Endothelial cell of umbilical vein (primary cell): ENCODE measurements around the gene ARRDC2. TPM values are rescaled to one million over a fixed set of nuclear protein-coding genes. Genes with fewer than 3 reads are reported as not detected.

ENCODE experiments used
- BruUV-seq: library from RNA; stranded (reverse); fragments of 400-500 nt; replicated peaks from 2 replicates; lab custom pipeline; 2021; lab: Mats Ljungman, UMichigan
- CTCF ChIA-PET: fragments of 300-600, 350-600 bp; sonication (Branson Sonifier 250); formaldehyde crosslinking; loops from one replicate; lab custom pipeline; 2021; ENCODE audit warnings: antibody characterized with exemption, inconsistent platforms; lab: Charles Lee
- POLR2A ChIA-PET: fragments of 300-600, 350-600 bp; sonication (Branson Sonifier 250); formaldehyde crosslinking; loops from one replicate; lab custom pipeline; 2021; ENCODE audit warnings: antibody characterized with exemption, inconsistent platforms; lab: Charles Lee
- DNase-seq: peaks from one replicate; pipeline ENCODE4 v3.0.0-alpha.2; 2011; ENCODE audit warnings: low read depth, low spot score
- FAIRE-seq: peaks from 2 replicates; lab custom pipeline; 2011; peaks lifted over from hg19 to GRCh38; lab: Jason Lieb, UNC
- H2AFZ ChIP-seq: 2 replicates; pipeline ENCODE4 v1.6.0; 2012; ENCODE audit warnings: low read depth, low read length, control low read depth, inconsistent platforms
- H3K27ac ChIP-seq: 2 replicates; pipeline ENCODE4 v1.5.1; 2011; ENCODE audit warnings: low read depth, mild to moderate bottlenecking, control low read depth, low read length, moderate library complexity; ENCODE audit not compliant: insufficient read depth
- H3K27me3 ChIP-seq, 2 experiments: 2 replicates each; pipeline versions ENCODE4 v1.6.0 to v1.6.1; 2011; ENCODE audit warnings: low read length in 2 of 2, mixed read lengths in 1 of 2; ENCODE audit not compliant: control insufficient read depth in 2 of 2, insufficient read depth in 2 of 2
- H3K36me3 ChIP-seq, 2 experiments: 2 replicates in 1 of 2; 3 replicates in 1 of 2; pipeline ENCODE4 v1.5.1; 2011; ENCODE audit warnings: low read length in 2 of 2, mild to moderate bottlenecking in 1 of 2, moderate library complexity in 1 of 2; ENCODE audit not compliant: control insufficient read depth in 2 of 2, insufficient read depth in 2 of 2; ENCODE audit errors: extremely low read depth in 1 of 2
- H3K4me1 ChIP-seq: 3 replicates; pipeline ENCODE4 v1.5.1; 2011; ENCODE audit warnings: mild to moderate bottlenecking, low read length; ENCODE audit not compliant: control insufficient read depth, insufficient read depth; ENCODE audit errors: extremely low read depth
- H3K4me2 ChIP-seq: 2 replicates; pipeline ENCODE4 v1.6.1; 2011; ENCODE audit warnings: low read length, control low read depth, mixed read lengths; ENCODE audit not compliant: insufficient read depth
- H3K4me3 ChIP-seq, 3 experiments: fragments of 200-600 bp in 1 of 3; sonication (generic), shearing (Covaris generic) in 1 of 3; replicated peaks in 1 of 3; 2 replicates each; pipeline ENCODE4 v1.5.1; 2011 to 2016; ENCODE audit warnings: control low read depth in 3 of 3, low read length in 3 of 3, mild to moderate bottlenecking in 2 of 3, inconsistent platforms in 1 of 3, low read depth in 1 of 3, moderate library complexity in 1 of 3; ENCODE audit not compliant: insufficient read depth in 1 of 3
- H3K79me2 ChIP-seq: 2 replicates; pipeline ENCODE4 v1.6.0; 2012; ENCODE audit warnings: low read length, inconsistent platforms; ENCODE audit not compliant: control insufficient read depth, insufficient read depth
- H3K9ac ChIP-seq: replicated peaks from 2 replicates; pipeline ENCODE3; 2011; ENCODE audit warnings: low read length, control low read depth; ENCODE audit not compliant: insufficient read depth; ENCODE audit errors: extremely low read depth
- H3K9me1 ChIP-seq: replicated peaks from 3 replicates; pipeline ENCODE4 v1.6.0; 2011; ENCODE audit warnings: mild to moderate bottlenecking, low read length; ENCODE audit not compliant: control insufficient read depth, insufficient read depth; ENCODE audit errors: extremely low read depth
- H3K9me3 ChIP-seq: replicated peaks from 2 replicates; pipeline ENCODE4 v1.5.1; 2012; ENCODE audit warnings: low read length, inconsistent platforms; ENCODE audit not compliant: control insufficient read depth, insufficient read depth
- H4K20me1 ChIP-seq: replicated peaks from 2 replicates; pipeline ENCODE3; 2011; ENCODE audit warnings: mild to moderate bottlenecking, low read length; ENCODE audit not compliant: control insufficient read depth, insufficient read depth; ENCODE audit errors: extremely low read depth
- EZH2 ChIP-seq: IDR thresholded peaks from 2 replicates; pipeline ENCODE4 v1.6.1; 2012; ENCODE audit warnings: borderline replicate concordance, low read depth, mild to moderate bottlenecking, moderate library complexity, low read length, inconsistent platforms; ENCODE audit not compliant: severe bottlenecking
- FOS ChIP-seq: IDR thresholded peaks from 2 replicates; pipeline ENCODE4 v1.6.1; 2011; ENCODE audit warnings: mild to moderate bottlenecking, low read length, moderate library complexity, borderline replicate concordance; ENCODE audit not compliant: insufficient read depth
- GATA2 ChIP-seq: IDR thresholded peaks from 2 replicates; pipeline ENCODE4 v1.7.0; 2011; ENCODE audit warnings: low read depth, mild to moderate bottlenecking, moderate library complexity, mixed read lengths, low read length; ENCODE audit not compliant: insufficient read length, insufficient read depth
- JUN ChIP-seq: IDR thresholded peaks from 2 replicates; pipeline ENCODE4 v1.6.1; 2011; ENCODE audit warnings: borderline replicate concordance, low read depth; ENCODE audit not compliant: insufficient read length, insufficient read depth
- MYC ChIP-seq: IDR thresholded peaks from one replicate; pipeline ENCODE4 v1.6.1; 2011; ENCODE audit warnings: mild to moderate bottlenecking, low read depth, low read length
- POLR2A ChIP-seq: IDR thresholded peaks from 2 replicates; pipeline ENCODE4 v1.6.1; 2012; ENCODE audit warnings: low read depth, mild to moderate bottlenecking, control low read depth, low read length
- POLR2AphosphoS5 ChIP-seq: IDR thresholded peaks from 2 replicates; pipeline ENCODE4 v1.6.1; 2012; ENCODE audit warnings: low read depth, mild to moderate bottlenecking, control low read depth, low read length, moderate library complexity; ENCODE audit not compliant: insufficient read depth
- dilution Hi-C: fragments of 300-500 bp; cut with MboI; formaldehyde crosslinking; loops from one replicate; pipeline ENCODE4 v1.15.0; 2019; ENCODE audit warnings: low sequenced_read_pairs; ENCODE audit not compliant: extremely low pct_ligation_motif_present
- intact Hi-C: fragments of 100-400 bp; cut with micrococcal nuclease; formaldehyde crosslinking; loops from one replicate; pipeline ENCODE4 v1.10.0; 2022
- polyA plus RNA-seq, 4 experiments: library from polyadenylated mRNA; depleted of rRNA in 3 of 4; stranded (reverse) in 3 of 4; unstranded in 1 of 4; fragments of >200 nt; gene quantifications; 2 replicates each; pipeline versions ENCODE4 v1.2.1 to v1.2.3, GENCODE V29; 2011 to 2012; ENCODE audit warnings: missing spikeins in 1 of 4
- total RNA-seq: library from RNA; stranded (reverse); gene quantifications from 2 replicates; pipeline ENCODE4 v1.2.3, GENCODE V29; 2021
- TF ChIP-seq, protein P1 (sequence below): IDR thresholded peaks from 2 replicates; pipeline ENCODE4 v1.6.1; 2011; ENCODE audit not compliant: insufficient read depth, insufficient read length
- TF ChIP-seq, protein P2 (sequence below), 2 donors: IDR thresholded peaks; 1 replicate in 1 of 2; 2 replicates in 1 of 2; pipeline ENCODE4 v1.5.1; 2011; ENCODE audit warnings: low read length in 2 of 2, mild to moderate bottlenecking in 2 of 2, moderate library complexity in 2 of 2, control low read depth in 1 of 2, inconsistent platforms in 1 of 2, low read depth in 1 of 2; ENCODE audit not compliant: insufficient read depth in 1 of 2; ENCODE audit errors: extremely low read depth in 1 of 2

Gene ARRDC2
- total and polyA plus RNA-seq, 2 donors (not counting 3 experiments of a cell fraction or from before 2014, with no cell fraction given) = 10.2 to 17.4 TPM

DNA sequence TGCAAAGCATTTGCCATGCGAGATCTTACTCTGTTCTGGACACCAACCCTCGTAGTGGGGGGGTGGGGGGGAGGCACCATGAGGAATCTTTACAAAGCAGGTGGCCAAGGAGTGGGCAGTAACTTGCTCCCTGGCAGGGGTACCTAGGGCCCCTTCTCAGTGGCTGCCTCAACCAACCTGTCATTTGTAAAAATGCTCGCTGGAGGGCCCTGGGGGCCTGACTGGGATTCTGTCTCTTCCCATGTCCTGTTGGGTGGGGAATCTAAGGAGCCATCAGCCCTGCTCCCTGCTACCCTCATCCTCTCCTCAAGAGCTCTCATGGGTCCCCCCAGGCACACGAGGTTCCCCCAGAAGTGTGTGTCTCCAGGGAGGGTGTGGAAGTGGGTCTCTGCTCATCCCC is 39.6 kb upstream of the ARRDC2 start:
- CTCF ChIA-PET = interaction anchor here (0.5 to 1.9 kb wide), 4 partner anchors 10 to 30 kb away, joined by 3 to 5 read pairs (median 4); no protein-coding TSS in a partner anchor
- FAIRE-seq = no peak

More for the DNA sequence above, 39.6 kb upstream of the ARRDC2 start:
- DNase-seq = no peak
- no peaks in the 10 kb centered on the region for H3K9me3 ChIP-seq
- H2AFZ ChIP-seq = no peak overlapping the region
- no peaks in the 10 kb centered on the region for H4K20me1 ChIP-seq
- no TSS peak for BruUV-seq
- H3K4me3 ChIP-seq = no peak overlapping the region
- no peak overlapping the region for H3K27ac ChIP-seq
- intact Hi-C loops = no loop called here
- H3K27me3 ChIP-seq = peaks cover 14 to 18% of the 10 kb centered on the region in 2 experiments
- no peaks in the 10 kb centered on the region for H3K36me3 ChIP-seq
- H3K9me1 ChIP-seq = no peaks in the 10 kb centered on the region
- TF ChIP-seq JUN = no peak
- no peak for TF ChIP-seq EZH2
- TF ChIP-seq, protein P1, sequence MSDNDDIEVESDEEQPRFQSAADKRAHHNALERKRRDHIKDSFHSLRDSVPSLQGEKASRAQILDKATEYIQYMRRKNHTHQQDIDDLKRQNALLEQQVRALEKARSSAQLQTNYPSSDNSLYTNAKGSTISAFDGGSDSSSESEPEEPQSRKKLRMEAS = no peak
- TF ChIP-seq GATA2 = no peak
- TF ChIP-seq FOS = no peak
- no peak for TF ChIP-seq MYC
- TF ChIP-seq, protein P2, sequence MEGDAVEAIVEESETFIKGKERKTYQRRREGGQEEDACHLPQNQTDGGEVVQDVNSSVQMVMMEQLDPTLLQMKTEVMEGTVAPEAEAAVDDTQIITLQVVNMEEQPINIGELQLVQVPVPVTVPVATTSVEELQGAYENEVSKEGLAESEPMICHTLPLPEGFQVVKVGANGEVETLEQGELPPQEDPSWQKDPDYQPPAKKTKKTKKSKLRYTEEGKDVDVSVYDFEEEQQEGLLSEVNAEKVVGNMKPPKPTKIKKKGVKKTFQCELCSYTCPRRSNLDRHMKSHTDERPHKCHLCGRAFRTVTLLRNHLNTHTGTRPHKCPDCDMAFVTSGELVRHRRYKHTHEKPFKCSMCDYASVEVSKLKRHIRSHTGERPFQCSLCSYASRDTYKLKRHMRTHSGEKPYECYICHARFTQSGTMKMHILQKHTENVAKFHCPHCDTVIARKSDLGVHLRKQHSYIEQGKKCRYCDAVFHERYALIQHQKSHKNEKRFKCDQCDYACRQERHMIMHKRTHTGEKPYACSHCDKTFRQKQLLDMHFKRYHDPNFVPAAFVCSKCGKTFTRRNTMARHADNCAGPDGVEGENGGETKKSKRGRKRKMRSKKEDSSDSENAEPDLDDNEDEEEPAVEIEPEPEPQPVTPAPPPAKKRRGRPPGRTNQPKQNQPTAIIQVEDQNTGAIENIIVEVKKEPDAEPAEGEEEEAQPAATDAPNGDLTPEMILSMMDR (IDR thresholded peaks at IDR 0.05; ENCODE audit: extremely low read depth in 1 of 2, insufficient read depth in 1 of 2, low read depth in 1 of 2, low read length in 2 of 2) = no peak
- TF ChIP-seq POLR2AphosphoS5 = no peak
- TF ChIP-seq POLR2A = no peak
- peaks cover 6% of the 10 kb centered on the region for H3K4me1 ChIP-seq
- no peak overlapping the region for H3K9ac ChIP-seq
- no peak overlapping the region for H3K4me2 ChIP-seq
- dilution Hi-C loops = no loop called here
- no peaks in the 10 kb centered on the region for H3K79me2 ChIP-seq
- POLR2A ChIA-PET = no interaction called here
